ENCODE results near the gene NAA38. TPM values are rescaled to one million over a fixed set of nuclear protein-coding genes. Genes with fewer than 3 reads are reported as not detected.

Gene NAA38
- total RNA-seq, 1 experiment from 2014 or later = 50.2 TPM

GRCh38 chr17:7886227-7887037, 29.1 kb upstream of the NAA38 start:
- no peak overlapping the region for H3K56ac ChIP-seq (ENCODE audit: insufficient read length, low read depth, low read length)
- H2BK15ac ChIP-seq (ENCODE audit: low read depth, low read length) = no peak overlapping the region
- no peak overlapping the region for H3K18ac ChIP-seq (ENCODE audit: insufficient read length, low read depth, low read length)
- Mint-ChIP-seq H3K9me3 (no peaks in the 10 kb centered on the region), H3K27ac (peak overlapping the region in 1 of 3 experiments; percentile 18; a peak in 1 of 7 replicates), H3K4me3 (no peak overlapping the region), H3K27me3 (ENCODE audit: low read depth) (no peaks in the 10 kb centered on the region; the same call in none of the 2 replicates), H3K4me1 (peaks cover 3 to 4% of the 10 kb centered on the region in 2 experiments), H3K36me3 (ENCODE audit: insufficient read depth in 1 of 3, low read depth in 3 of 3) (peaks cover 0 to 8% (median 0%) of the 10 kb centered on the region in 3 experiments; a peak in 2 of 7 replicates)
- no peak overlapping the region for H4K8ac ChIP-seq (replicated peaks; ENCODE audit: insufficient read length, low read depth, low read length)
- H3K23ac ChIP-seq (ENCODE audit: insufficient read length, low read depth, low read length) = no peak overlapping the region
- H3K27ac ChIP-seq (ENCODE audit: insufficient read length, low read depth, low read length) = no peak overlapping the region
- no peak overlapping the region for H2AFZ ChIP-seq (ENCODE audit: low read length)
- no peak overlapping the region for H2BK5ac ChIP-seq (ENCODE audit: insufficient read length, low read length)
- H2BK12ac ChIP-seq (ENCODE audit: insufficient read length, low read depth, low read length) = no peak overlapping the region
- no peaks in the 10 kb centered on the region; the same call in 1 of the 2 replicates for H3K27me3 ChIP-seq (ENCODE audit: insufficient read depth, low read length)
- H2BK120ac ChIP-seq (ENCODE audit: low read depth, low read length, poor library complexity, severe bottlenecking) = no peak overlapping the region
- H3K23me2 ChIP-seq (ENCODE audit: insufficient read length, low read depth, low read length, poor library complexity, severe bottlenecking) = peaks cover 28% of the 10 kb centered on the region
- H4K20me1 ChIP-seq (ENCODE audit: control insufficient read depth, insufficient read depth, insufficient read length) = no peaks in the 10 kb centered on the region
- no peak overlapping the region for H4K91ac ChIP-seq (ENCODE audit: insufficient read length, low read depth, low read length)
- H3K4ac ChIP-seq (ENCODE audit: low read depth, low read length) = no peak overlapping the region
- H3K9ac ChIP-seq (ENCODE audit: extremely low read depth, insufficient read length, low read length) = no peak overlapping the region
- H3K9me3 ChIP-seq (ENCODE audit: control insufficient read depth, low read depth, low read length) = no peaks in the 10 kb centered on the region
- H2BK20ac ChIP-seq (ENCODE audit: low read depth, low read length, poor library complexity, severe bottlenecking) = no peak overlapping the region
- TF ChIP-seq CTCF (conservative IDR thresholded peaks at IDR 0.05) = 0 out of 3 replicates have a peak, but pooled peaks have one; percentile 14
- peak overlapping the region; percentile 82 for H3K4me2 ChIP-seq (ENCODE audit: insufficient read depth, insufficient read length, low read length)
- H3K79me1 ChIP-seq (ENCODE audit: insufficient read depth, low read depth, low read length, poor library complexity, severe bottlenecking) = no peaks in the 10 kb centered on the region
- H4K5ac ChIP-seq (ENCODE audit: insufficient read length, low read depth, low read length) = no peak overlapping the region
- WGBS (ENCODE audit: extremely low coverage, insufficient read length, low lambda C conversion rate) = no CpG with 5 or more reads among the region's 30 CpGs
- H2AK5ac ChIP-seq (ENCODE audit: insufficient read length, low read length) = no peak overlapping the region
- no peaks in the 10 kb centered on the region for H3K79me2 ChIP-seq (ENCODE audit: insufficient read depth, low read length)
- peak; percentile 69 for DNase-seq
- H3K4me1 ChIP-seq (ENCODE audit: insufficient read depth, low read length) = no peaks in the 10 kb centered on the region
- no peak overlapping the region for H3K14ac ChIP-seq (ENCODE audit: insufficient read depth, low read length)
- no peak overlapping the region for H3T11ph ChIP-seq (ENCODE audit: low read length)

Measured in H9 (cell line).